GM12878 (cell line): ENCODE results near the gene SHH.

Experiments
- CTCF ChIP-seq, 3 experiments: IDR thresholded peaks in 2 of 3; conservative IDR thresholded peaks in 1 of 3; 2 replicates each; pipeline ENCODE4 v1.5.1; 2011; ENCODE audit warnings: low read depth in 3 of 3, low read length in 3 of 3, mild to moderate bottlenecking in 3 of 3, control low read depth in 2 of 3, moderate library complexity in 2 of 3, inconsistent platforms in 1 of 3, mixed read lengths in 1 of 3; ENCODE audit not compliant: control insufficient read depth in 2 of 3, insufficient read depth in 1 of 3; ENCODE audit errors: extremely low read depth in 1 of 3
- MTA3 ChIP-seq: IDR thresholded peaks from 2 replicates; pipeline ENCODE4 v1.6.1; 2012; ENCODE audit warnings: low read length, inconsistent platforms, borderline replicate concordance
- POLR2A ChIP-seq: IDR thresholded peaks from 2 replicates; pipeline ENCODE4 v1.6.1; 2011; ENCODE audit warnings: low read depth, mild to moderate bottlenecking, low read length

- TF ChIP-seq CTCF (IDR thresholded peaks at IDR 0.05 in 2 of 3, conservative IDR thresholded peaks at IDR 0.05 in 1 of 3; ENCODE audit: control insufficient read depth in 2 of 3, extremely low read depth in 1 of 3, insufficient read depth in 1 of 3, low read depth in 3 of 3, low read length in 3 of 3) = no peak
- TF ChIP-seq POLR2A = no peak
- TF ChIP-seq MTA3 = no peak
Observed at GRCh38 chr7:155810770-155811559, 1.3 kb downstream of the SHH start.
